Lower lobe of right lung (tissue), 2 donors: ENCODE measurements around the gene AWAT1. TPM values are rescaled to one million over a fixed set of nuclear protein-coding genes. Genes with fewer than 3 reads are reported as not detected.

ENCODE experiments used
- ATAC-seq, 2 donors: fragments of 200-7000 bp; cut with Tn5 transposase; one replicate each; pipeline ENCODE4 v1.9.1; 2020 to 2022; ENCODE audit warnings: mild to moderate bottlenecking in 2 of 2, moderate library complexity in 2 of 2
- DNase-seq: peaks from one replicate; pipeline ENCODE4 v3.0.0-alpha.2; 2020
- H3K27ac ChIP-seq: fragments of 200-600 bp; one replicate; pipeline ENCODE4 v1.8.0; 2022
- H3K27me3 ChIP-seq: fragments of 200-600 bp; one replicate; pipeline ENCODE4 v1.8.0; 2022; ENCODE audit warnings: low read depth
- H3K36me3 ChIP-seq: fragments of 200-600 bp; one replicate; pipeline ENCODE4 v1.8.0; 2022; ENCODE audit warnings: mild to moderate bottlenecking
- H3K4me1 ChIP-seq: fragments of 200-600 bp; one replicate; pipeline ENCODE4 v1.8.0; 2022
- H3K4me3 ChIP-seq: fragments of 200-600 bp; one replicate; pipeline ENCODE4 v1.8.0; 2022; ENCODE audit warnings: mild to moderate bottlenecking
- H3K9me3 ChIP-seq: fragments of 200-600 bp; one replicate; pipeline ENCODE4 v1.8.0; 2022
- CTCF ChIP-seq: fragments of 200-600 bp; IDR thresholded peaks from one replicate; pipeline ENCODE4 v1.8.0; 2022; ENCODE audit warnings: antibody characterized with exemption, mild to moderate bottlenecking
- intact Hi-C: fragments of 100-400 bp; cut with DNase I; formaldehyde crosslinking; loops from one replicate; pipeline ENCODE4 v1.11.0; 2022
- total RNA-seq: library from RNA; stranded (reverse); fragmentation: NEBNext Ultra II Directional; extraction: Animal tissue kit (Norgen Biotek cat#: 25700); gene quantifications from one replicate; pipeline ENCODE4 v1.2.1, GENCODE V29; 2021
- donor health status: DM: no; HTN: yes; CAD: no; lungs with severe emphysema.

Gene AWAT1
- total RNA-seq, 1 donor from 2014 or later = not detected

GRCh38 chrX:70281951-70282350 is 47.5 kb downstream of the AWAT1 start, which contains the start of gene RAB41:
TSS of gene RAB41 (plus strand) at chrX:70282172. CDS start at chrX:70282218, 46 bp downstream.
- DNase-seq (no peak), ATAC-seq (no peak)
- no peak for TF ChIP-seq CTCF
- no peak within 1 kb of the TSS for H3K27ac ChIP-seq
- intact Hi-C loops = no loop called here
- H3K36me3 ChIP-seq = peaks cover 10% of the 10 kb centered on the region
- no peaks in the 10 kb centered on the region for H3K4me1 ChIP-seq
- H3K4me3 ChIP-seq = no peak within 1 kb of the TSS
- no peaks in the 10 kb centered on the region for H3K27me3 ChIP-seq
- H3K9me3 ChIP-seq = no peaks in the 10 kb centered on the region

GRCh38 chrX:70289168-70289792 is 54.8 kb downstream of the AWAT1 start:
- peak overlapping the region; percentile 62 for H3K4me3 ChIP-seq
- no peak for ATAC-seq
- peak overlapping the region; percentile 72 for H3K27ac ChIP-seq
- peaks cover 13% of the 10 kb centered on the region for H3K4me1 ChIP-seq
- no peak for DNase-seq
- intact Hi-C loops = no loop called here
- TF ChIP-seq CTCF = no peak
- H3K27me3 ChIP-seq = no peaks in the 10 kb centered on the region
- H3K9me3 ChIP-seq = no peaks in the 10 kb centered on the region
- H3K36me3 ChIP-seq = peaks cover 21% of the 10 kb centered on the region

Other genes with a start within 250 kb of the AWAT1 start
- gene AWAT2, start 184.7 kb upstream of the AWAT1 start, total RNA-seq = 1.0 TPM
- gene OTUD6A, start 172.2 kb upstream of the AWAT1 start, total RNA-seq = not detected
- gene IGBP1, start 101.2 kb upstream of the AWAT1 start, total RNA-seq = 60.1 TPM
- not detected for gene DGAT2L6, start 57.2 kb upstream of the AWAT1 start, total RNA-seq
- gene P2RY4, start 25.5 kb downstream of the AWAT1 start, total RNA-seq = 0.38 TPM
- not detected for gene ARR3, start 33.7 kb downstream of the AWAT1 start, total RNA-seq
- gene RAB41, start 47.5 kb downstream of the AWAT1 start, total RNA-seq = not detected
- gene PDZD11, start 55.3 kb downstream of the AWAT1 start, total RNA-seq = 23.0 TPM
- 0.86 TPM for gene KIF4A, start 55.4 kb downstream of the AWAT1 start, total RNA-seq
- gene GDPD2, start 188.7 kb downstream of the AWAT1 start, total RNA-seq = not detected
- 24.1 TPM for gene DLG3, start 210.2 kb downstream of the AWAT1 start, total RNA-seq